Putamen (tissue), 1 donor: ENCODE measurements around the gene PPP5C.
"Not testable (repeated sequence)": the region's sequence is repeated elsewhere in the genome, so short reads cannot be mapped to it uniquely, and the experiment has no call there.

Experiments
- DNase-seq: peaks from one replicate; pipeline ENCODE4 v3.0.0-alpha.2; 2016; ENCODE audit warnings: low spot score

The PPP5C gene

DNA sequence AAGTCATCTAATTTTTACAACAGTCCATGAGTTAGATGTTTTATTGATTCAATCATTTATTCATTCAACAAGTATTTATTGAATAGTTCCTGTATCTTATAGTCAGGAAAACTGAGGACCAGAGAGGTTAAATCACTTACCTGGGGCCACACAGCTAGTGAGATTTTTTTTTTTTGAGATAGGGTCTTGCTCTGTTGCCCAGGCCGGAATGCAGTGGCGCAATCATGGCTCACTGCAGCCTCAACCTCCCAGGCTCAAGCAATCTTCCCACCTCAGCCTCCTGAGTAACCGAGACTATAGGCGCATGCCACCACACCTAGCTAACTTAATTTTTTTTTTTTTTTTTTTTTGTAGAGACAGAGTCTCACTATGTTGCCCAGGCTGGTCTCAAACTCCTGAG is 88.8 kb downstream of the PPP5C start:
- not testable (repeated sequence) for DNase-seq
